Panc1 (cell line): ENCODE results near the gene TBX1. TPM values are rescaled to one million over a fixed set of nuclear protein-coding genes. Genes with fewer than 3 reads are reported as not detected.

ENCODE experiments used
- ATAC-seq: fragments of 200-7000 bp; cut with Tn5 transposase; 2 replicates; pipeline ENCODE4 v1.9.1; 2020; ENCODE audit warnings: mild to moderate bottlenecking, moderate library complexity
- BruUV-seq: library from RNA; stranded (reverse); fragments of 400-500 nt; replicated peaks from 2 replicates; lab custom pipeline; 2021; lab: Mats Ljungman, UMichigan
- CTCF ChIA-PET: fragments of 300-600 bp; sonication (Branson Sonifier 250); formaldehyde crosslinking; loops from one replicate; lab custom pipeline; 2022; ENCODE audit warnings: antibody characterized with exemption; lab: Charles Lee
- POLR2A ChIA-PET: fragments of 300-600 bp; sonication (Branson Sonifier 250); formaldehyde crosslinking; loops from one replicate; lab custom pipeline; 2022; ENCODE audit warnings: antibody characterized with exemption; lab: Charles Lee
- DNase-seq: peaks from one replicate; pipeline ENCODE4 v3.0.0-alpha.2; 2010; ENCODE audit warnings: low read depth, low spot score
- H3K27ac ChIP-seq: 2 replicates; pipeline ENCODE4 v1.5.1; 2011; ENCODE audit warnings: mild to moderate bottlenecking, low read length, inconsistent platforms
- H3K27me3 ChIP-seq: fragments of 200-500 bp; sonication (Bioruptor generic); 2 replicates; pipeline ENCODE4 v1.6.0; 2014; ENCODE audit warnings: low read length, inconsistent platforms; ENCODE audit not compliant: control insufficient read depth, insufficient read depth
- H3K36me3 ChIP-seq: fragments of 200-500 bp; sonication (Bioruptor generic); 2 replicates; pipeline ENCODE4 v1.5.1; 2014; ENCODE audit warnings: inconsistent platforms, mild to moderate bottlenecking, low read length, moderate library complexity; ENCODE audit not compliant: control insufficient read depth, insufficient read depth
- H3K4me1 ChIP-seq: 2 replicates; pipeline ENCODE4 v1.5.1; 2011; ENCODE audit warnings: inconsistent platforms, mild to moderate bottlenecking, low read length, moderate library complexity; ENCODE audit not compliant: control insufficient read depth, insufficient read depth
- H3K4me3 ChIP-seq, 2 experiments: 2 replicates each; pipeline ENCODE4 v1.5.1; 2011 to 2012; ENCODE audit warnings: low read depth in 2 of 2, low read length in 2 of 2, mild to moderate bottlenecking in 2 of 2, inconsistent platforms in 1 of 2, moderate library complexity in 1 of 2
- H3K9me3 ChIP-seq: fragments of 200-500 bp; sonication (Bioruptor generic); 2 replicates; pipeline ENCODE4 v1.5.1; 2014; ENCODE audit warnings: low read depth, mild to moderate bottlenecking, inconsistent platforms, low read length, moderate library complexity; ENCODE audit not compliant: control insufficient read depth, insufficient read depth
- POLR2AphosphoS5 ChIP-seq: IDR thresholded peaks from 2 replicates; pipeline ENCODE4 v1.6.1; 2012; ENCODE audit warnings: mild to moderate bottlenecking, low read depth, low read length, moderate library complexity
- SIN3A ChIP-seq: IDR thresholded peaks from 2 replicates; pipeline ENCODE4 v1.6.1; 2012; ENCODE audit warnings: low read depth, mild to moderate bottlenecking, low read length, moderate library complexity, borderline replicate concordance; ENCODE audit not compliant: insufficient read depth
- TCF7L2 ChIP-seq: IDR thresholded peaks from 2 replicates; pipeline ENCODE4 v1.6.1; 2011; ENCODE audit warnings: mild to moderate bottlenecking, low read depth, low read length, inconsistent platforms
- in situ Hi-C: cut with HindIII; loops from 2 replicates; pipeline ENCODE4 v1.10.0; 2016; ENCODE audit warnings: low sequenced_read_pairs, low pct_unique_long_range_greater_than_20kb
- intact Hi-C: fragments of 100-400 bp; cut with micrococcal nuclease; formaldehyde crosslinking; loops from one replicate; pipeline ENCODE4 v1.10.0; 2022; ENCODE audit not compliant: unreplicated experiment
- total RNA-seq: library from RNA; stranded (reverse); gene quantifications from one replicate; pipeline ENCODE4 v1.2.1, GENCODE V29; 2021; ENCODE audit not compliant: unreplicated experiment
- TF ChIP-seq, protein P1 (sequence below), 2 experiments: IDR thresholded peaks; 2 replicates each; pipeline ENCODE4 v1.6.1; 2011 to 2012; ENCODE audit warnings: low read depth in 2 of 2, control low read depth in 1 of 2, low read length in 1 of 2, mild to moderate bottlenecking in 1 of 2, moderate library complexity in 1 of 2; ENCODE audit not compliant: insufficient read depth in 1 of 2

The TBX1 gene
- total RNA-seq, 1 experiment from 2014 or later, result 91.7 TPM

DNA sequence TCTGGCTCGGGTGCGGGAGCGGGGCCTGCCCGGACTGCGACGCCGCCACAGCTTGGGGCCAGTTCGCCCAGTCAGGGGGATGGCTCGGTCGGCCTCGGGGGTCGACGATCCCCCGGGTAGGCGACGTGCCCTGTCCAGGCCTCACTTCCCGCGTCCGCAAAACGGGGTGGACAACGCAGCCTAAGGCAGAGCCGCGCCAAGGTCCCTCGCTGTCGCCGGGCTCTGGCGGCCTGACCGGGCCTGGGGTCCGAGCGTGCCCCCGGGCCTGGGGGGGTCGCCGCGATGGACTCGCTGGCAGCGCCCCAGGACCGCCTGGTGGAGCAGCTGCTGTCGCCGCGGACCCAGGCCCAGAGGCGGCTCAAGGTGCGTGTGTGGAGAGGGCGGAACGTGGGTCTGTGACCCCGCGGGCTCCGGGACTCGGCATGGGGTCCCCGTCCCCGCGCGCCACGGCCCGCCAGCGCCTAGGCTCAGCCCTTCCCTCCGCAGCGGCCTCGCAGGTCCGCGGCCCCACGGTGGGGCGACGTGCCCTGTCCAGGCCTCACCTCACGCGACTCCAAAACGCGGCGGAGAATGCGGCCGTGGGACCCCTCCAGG is 42.0 kb upstream of the TBX1 start:
- BruUV-seq, result no TSS peak
- no peak for DNase-seq
- Histone ChIP-seq H3K4me3 (peak overlapping the region; percentile 46 to 49), H3K4me1 (0 out of 2 replicates have a peak, but pooled peaks cover 3% of the 10 kb centered on the region), H3K9me3 (no peaks in the 10 kb centered on the region), H3K27ac (0 out of 2 replicates have a peak overlapping the region, but pooled peaks have one; percentile 29), H3K27me3 (no peaks in the 10 kb centered on the region), H3K36me3 (no peaks in the 10 kb centered on the region)
- in situ Hi-C loops, result no loop called here
- ChIA-PET POLR2A (no interaction called here), CTCF (no interaction called here)
- intact Hi-C loops, result no loop called here
- ATAC-seq, result no peak
- TF ChIP-seq POLR2AphosphoS5, result no peak
- TF ChIP-seq, protein P1, sequence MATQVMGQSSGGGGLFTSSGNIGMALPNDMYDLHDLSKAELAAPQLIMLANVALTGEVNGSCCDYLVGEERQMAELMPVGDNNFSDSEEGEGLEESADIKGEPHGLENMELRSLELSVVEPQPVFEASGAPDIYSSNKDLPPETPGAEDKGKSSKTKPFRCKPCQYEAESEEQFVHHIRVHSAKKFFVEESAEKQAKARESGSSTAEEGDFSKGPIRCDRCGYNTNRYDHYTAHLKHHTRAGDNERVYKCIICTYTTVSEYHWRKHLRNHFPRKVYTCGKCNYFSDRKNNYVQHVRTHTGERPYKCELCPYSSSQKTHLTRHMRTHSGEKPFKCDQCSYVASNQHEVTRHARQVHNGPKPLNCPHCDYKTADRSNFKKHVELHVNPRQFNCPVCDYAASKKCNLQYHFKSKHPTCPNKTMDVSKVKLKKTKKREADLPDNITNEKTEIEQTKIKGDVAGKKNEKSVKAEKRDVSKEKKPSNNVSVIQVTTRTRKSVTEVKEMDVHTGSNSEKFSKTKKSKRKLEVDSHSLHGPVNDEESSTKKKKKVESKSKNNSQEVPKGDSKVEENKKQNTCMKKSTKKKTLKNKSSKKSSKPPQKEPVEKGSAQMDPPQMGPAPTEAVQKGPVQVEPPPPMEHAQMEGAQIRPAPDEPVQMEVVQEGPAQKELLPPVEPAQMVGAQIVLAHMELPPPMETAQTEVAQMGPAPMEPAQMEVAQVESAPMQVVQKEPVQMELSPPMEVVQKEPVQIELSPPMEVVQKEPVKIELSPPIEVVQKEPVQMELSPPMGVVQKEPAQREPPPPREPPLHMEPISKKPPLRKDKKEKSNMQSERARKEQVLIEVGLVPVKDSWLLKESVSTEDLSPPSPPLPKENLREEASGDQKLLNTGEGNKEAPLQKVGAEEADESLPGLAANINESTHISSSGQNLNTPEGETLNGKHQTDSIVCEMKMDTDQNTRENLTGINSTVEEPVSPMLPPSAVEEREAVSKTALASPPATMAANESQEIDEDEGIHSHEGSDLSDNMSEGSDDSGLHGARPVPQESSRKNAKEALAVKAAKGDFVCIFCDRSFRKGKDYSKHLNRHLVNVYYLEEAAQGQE (IDR thresholded peaks at IDR 0.05; ENCODE audit: insufficient read depth in 1 of 2, low read depth in 2 of 2, low read length in 1 of 2), result no peak

DNA sequence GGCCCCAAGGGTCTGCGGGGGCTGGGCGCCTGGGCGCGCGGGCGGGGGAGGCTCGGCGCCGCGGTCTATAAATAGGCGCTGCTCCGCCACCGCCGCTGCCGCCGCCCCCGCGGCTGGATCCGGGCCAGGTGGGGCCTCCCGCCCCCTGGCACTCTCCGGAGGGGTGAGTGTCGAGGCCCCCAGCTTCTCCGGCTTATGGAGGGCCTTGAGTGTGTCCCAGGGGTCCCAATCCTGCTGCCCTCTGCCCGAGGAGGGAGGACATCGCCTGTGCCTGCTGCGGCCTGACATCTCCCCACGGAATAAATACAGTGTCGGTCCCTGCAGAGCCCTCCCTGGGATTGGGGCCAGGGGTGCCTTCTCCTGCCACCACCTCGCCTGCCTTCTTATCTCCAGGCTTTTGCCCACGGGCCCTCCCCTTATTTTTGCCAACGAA is 41.5 kb upstream of the TBX1 start:
- intact Hi-C loops, result no loop called here
- H3K36me3 ChIP-seq, result no peaks in the 10 kb centered on the region
- H3K9me3 ChIP-seq, result no peaks in the 10 kb centered on the region
- 0 out of 2 replicates have a peak, but pooled peaks cover 3% of the 10 kb centered on the region for H3K4me1 ChIP-seq
- DNase-seq (no peak), ATAC-seq (no peak)
- TF ChIP-seq SIN3A, result no peak
- CTCF ChIA-PET, result no interaction called here
- in situ Hi-C loops, result no loop called here
- no TSS peak for BruUV-seq
- H3K4me3 ChIP-seq, result peak overlapping the region in 1 of 2 experiments; percentile 46; a peak in 1 of 4 replicates
- POLR2A ChIA-PET, result no interaction called here
- H3K27ac ChIP-seq, result no peak overlapping the region
- no peaks in the 10 kb centered on the region for H3K27me3 ChIP-seq

DNA sequence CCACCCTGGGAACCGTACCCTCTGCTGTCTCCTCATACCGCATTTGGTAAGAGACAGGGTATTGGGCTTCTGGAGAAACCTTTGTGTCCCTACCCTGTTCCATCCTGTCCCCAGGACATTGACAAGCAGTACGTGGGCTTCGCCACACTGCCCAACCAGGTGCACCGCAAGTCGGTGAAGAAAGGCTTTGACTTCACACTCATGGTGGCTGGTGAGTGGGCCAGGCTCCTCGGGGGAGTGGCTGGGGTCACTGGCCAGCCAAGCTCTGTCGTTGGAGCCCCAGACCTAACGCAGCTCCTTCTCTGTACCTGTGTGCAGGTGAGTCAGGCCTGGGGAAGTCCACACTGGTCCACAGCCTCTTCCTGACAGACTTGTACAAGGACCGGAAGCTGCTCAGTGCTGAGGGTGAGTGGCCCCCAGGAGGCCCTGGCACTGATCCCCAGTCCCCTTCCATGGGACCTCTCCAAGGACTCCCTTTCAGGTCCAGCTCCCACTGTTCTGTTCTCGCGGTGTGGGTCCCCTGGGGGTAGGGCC is 41.0 kb upstream of the TBX1 start:
- 0 out of 2 replicates have a peak, but pooled peaks cover 3% of the 10 kb centered on the region for H3K4me1 ChIP-seq
- no peaks in the 10 kb centered on the region for H3K27me3 ChIP-seq
- ChIA-PET POLR2A (no interaction called here), CTCF (interaction anchor here (0.5 to 1.4 kb wide), 2 partner anchors 11 to 367 kb away, joined by 3 to 4 read pairs; no protein-coding TSS in a partner anchor)
- in situ Hi-C loops, result no loop called here
- no TSS peak for BruUV-seq
- no peak overlapping the region for H3K27ac ChIP-seq
- ATAC-seq, result no peak
- intact Hi-C loops, result no loop called here
- no peaks in the 10 kb centered on the region for H3K36me3 ChIP-seq
- TF ChIP-seq TCF7L2 (no peak), POLR2AphosphoS5 (no peak)
- DNase-seq, result no peak
- H3K4me3 ChIP-seq, result no peak overlapping the region
- H3K9me3 ChIP-seq, result no peaks in the 10 kb centered on the region
